Glutamatergic neuron (in vitro differentiated cells): Measurements from ENCODE around the gene CDHR2. TPM values are rescaled to one million over a fixed set of nuclear protein-coding genes. Genes with fewer than 3 reads are reported as not detected.

Experiments
- DNase-seq: peaks from one replicate; pipeline ENCODE4 v3.0.0; 2022
- H3K27ac Mint-ChIP-seq: one replicate; pipeline ENCODE4 v1.8.0; 2020; ENCODE audit warnings: mild to moderate bottlenecking, mixed read lengths, inconsistent platforms; ENCODE audit not compliant: unreplicated experiment
- H3K27me3 Mint-ChIP-seq: one replicate; pipeline ENCODE4 v1.8.0; 2020; ENCODE audit warnings: mild to moderate bottlenecking, moderate library complexity, mixed read lengths, inconsistent platforms; ENCODE audit not compliant: unreplicated experiment
- H3K36me3 Mint-ChIP-seq: one replicate; pipeline ENCODE4 v1.8.0; 2020; ENCODE audit warnings: mild to moderate bottlenecking, mixed read lengths, inconsistent platforms; ENCODE audit not compliant: unreplicated experiment
- H3K4me1 Mint-ChIP-seq: one replicate; pipeline ENCODE4 v1.8.0; 2020; ENCODE audit warnings: mild to moderate bottlenecking, low read depth, mixed read lengths, inconsistent platforms; ENCODE audit not compliant: unreplicated experiment
- H3K4me3 Mint-ChIP-seq: one replicate; pipeline ENCODE4 v1.8.0; 2020; ENCODE audit warnings: mild to moderate bottlenecking, mixed read lengths, inconsistent platforms; ENCODE audit not compliant: unreplicated experiment
- H3K9me3 Mint-ChIP-seq: one replicate; pipeline ENCODE4 v1.8.0; 2020; ENCODE audit warnings: mild to moderate bottlenecking, moderate library complexity, mixed read lengths, inconsistent platforms; ENCODE audit not compliant: unreplicated experiment
- CTCF ChIP-seq: fragments of 200-600 bp; sonication (generic); IDR thresholded peaks from one replicate; pipeline ENCODE4 v1.5.0; 2021; ENCODE audit not compliant: partially characterized antibody, unreplicated experiment
- total RNA-seq: library from RNA; stranded (reverse); fragmentation: NEBNext Ultra II Directional; extraction: Animal tissue kit (Norgen Biotek cat#: 25700); gene quantifications from one replicate; pipeline ENCODE4 v1.2.1, GENCODE V29; 2021; ENCODE audit not compliant: unreplicated experiment

The CDHR2 gene
- total RNA-seq, 1 donor from 2014 or later = 0.29 TPM

DNA sequence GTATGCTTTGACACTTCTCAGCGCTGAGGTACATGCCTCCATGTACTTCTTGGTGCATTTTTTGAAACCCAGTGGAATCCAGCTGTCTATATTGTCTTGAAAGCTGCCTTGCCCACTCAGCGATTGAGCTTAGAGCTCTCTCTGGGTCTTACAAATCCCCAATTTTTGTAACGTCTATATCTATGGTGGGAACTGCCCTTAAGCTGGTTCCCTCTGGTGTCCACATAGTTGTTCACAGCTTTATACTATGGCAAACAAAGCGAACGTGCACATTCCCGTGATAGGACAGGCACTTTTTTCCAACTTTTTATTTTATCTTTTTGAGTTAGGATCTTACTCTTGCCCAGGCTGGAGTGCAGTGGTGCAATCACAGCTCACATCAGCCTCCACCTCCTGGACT, 20.9 kb downstream of the CDHR2 start:
- H3K4me1 Mint-ChIP-seq = no peaks in the 10 kb centered on the region
- peaks cover 2% of the 10 kb centered on the region for H3K27me3 Mint-ChIP-seq

DNA sequence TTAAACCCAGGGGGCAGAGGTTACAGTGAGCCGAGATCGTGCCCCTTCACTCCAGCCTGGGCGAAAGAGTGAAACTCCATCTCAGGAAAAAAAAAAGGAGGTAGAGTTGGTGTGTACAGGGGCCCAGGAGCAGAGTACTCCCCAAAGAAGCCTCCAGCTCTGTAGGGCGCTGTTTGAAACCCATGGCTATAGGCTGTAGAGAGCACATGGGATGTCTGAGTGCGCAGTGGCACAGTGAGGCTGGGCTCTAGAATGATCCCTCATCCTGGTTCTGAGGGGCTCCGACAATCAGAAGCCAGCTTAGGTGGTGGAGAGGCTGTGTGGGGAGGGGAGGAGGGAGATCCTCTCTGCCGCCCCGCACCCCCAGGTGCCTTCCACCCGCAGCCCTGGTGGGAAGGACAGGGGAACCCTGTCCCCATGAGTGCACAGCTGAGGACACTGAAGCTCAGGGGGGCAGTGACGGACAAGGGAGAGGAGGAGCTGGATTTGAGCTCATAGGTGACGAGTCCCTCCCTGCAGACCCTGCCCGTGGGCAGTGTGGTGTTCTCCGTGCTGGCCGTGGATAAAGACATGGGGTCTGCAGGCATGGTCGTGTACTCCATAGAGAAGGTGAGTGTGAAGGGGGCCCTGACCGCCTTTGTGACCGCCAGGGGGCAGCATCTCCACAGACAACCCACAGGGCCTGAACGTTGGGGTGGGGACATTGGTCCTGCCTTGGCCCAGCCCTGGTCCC, 24.6 kb downstream of the CDHR2 start:
- Mint-ChIP-seq H3K27ac (no peak overlapping the region), H3K9me3 (no peaks in the 10 kb centered on the region), H3K4me1 (peaks cover 4% of the 10 kb centered on the region), H3K4me3 (no peak overlapping the region), H3K27me3 (peaks cover 6% of the 10 kb centered on the region), H3K36me3 (no peaks in the 10 kb centered on the region)
- peak; percentile 85 for TF ChIP-seq CTCF
- peak; percentile 89 for DNase-seq

More for the DNA sequence above, 20.9 kb downstream of the CDHR2 start:
- no peak for DNase-seq
- TF ChIP-seq CTCF = no peak
- H3K27ac Mint-ChIP-seq = no peak overlapping the region
- no peaks in the 10 kb centered on the region for H3K9me3 Mint-ChIP-seq
- no peak overlapping the region for H3K4me3 Mint-ChIP-seq
- H3K36me3 Mint-ChIP-seq = no peaks in the 10 kb centered on the region

DNA sequence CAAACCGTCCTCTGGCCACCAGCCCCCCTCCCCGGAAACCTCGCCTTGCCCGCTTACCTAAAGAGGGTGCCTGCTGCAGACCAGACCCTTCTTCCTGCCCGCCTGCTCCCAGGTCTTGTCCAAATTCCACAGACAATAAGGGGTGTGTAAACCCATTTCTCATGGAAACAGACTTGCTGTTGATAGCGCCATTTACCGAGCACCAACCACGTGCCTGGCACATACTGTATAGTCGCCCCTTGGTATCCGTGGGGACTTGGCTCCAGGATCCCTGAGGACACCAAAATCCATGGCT, 25.1 kb downstream of the CDHR2 start:
- peak; percentile 44 for TF ChIP-seq CTCF
- peaks cover 6% of the 10 kb centered on the region for H3K27me3 Mint-ChIP-seq
- peaks cover 4% of the 10 kb centered on the region for H3K4me1 Mint-ChIP-seq

DNA sequence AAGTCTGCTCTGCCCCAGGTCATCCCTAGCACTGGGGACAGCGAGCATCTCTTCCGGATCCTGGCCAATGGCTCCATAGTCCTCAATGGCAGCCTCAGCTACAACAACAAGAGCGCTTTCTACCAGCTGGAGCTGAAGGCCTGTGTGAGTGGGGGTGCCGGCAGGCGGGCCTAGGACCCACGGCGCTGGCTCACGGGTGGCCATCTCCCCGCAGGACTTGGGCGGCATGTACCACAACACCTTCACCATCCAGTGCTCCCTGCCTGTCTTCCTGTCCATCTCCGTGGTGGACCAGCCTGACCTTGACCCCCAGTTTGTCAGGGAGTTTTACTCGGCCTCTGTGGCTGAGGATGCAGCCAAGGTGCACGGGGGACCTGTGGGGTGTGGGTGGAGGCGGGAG, 25.9 kb downstream of the CDHR2 start:
- H3K27ac Mint-ChIP-seq = no peak overlapping the region
- H3K4me1 Mint-ChIP-seq = peaks cover 4% of the 10 kb centered on the region
- peaks cover 9% of the 10 kb centered on the region for H3K27me3 Mint-ChIP-seq
- H3K9me3 Mint-ChIP-seq = peaks cover 5% of the 10 kb centered on the region
- no peak overlapping the region for H3K4me3 Mint-ChIP-seq
- no peak for TF ChIP-seq CTCF
- no peak for DNase-seq
- no peaks in the 10 kb centered on the region for H3K36me3 Mint-ChIP-seq

More for the DNA sequence above, 25.1 kb downstream of the CDHR2 start:
- H3K4me3 Mint-ChIP-seq = no peak overlapping the region
- no peak for DNase-seq
- no peaks in the 10 kb centered on the region for H3K36me3 Mint-ChIP-seq
- H3K27ac Mint-ChIP-seq = no peak overlapping the region
- no peaks in the 10 kb centered on the region for H3K9me3 Mint-ChIP-seq

DNA sequence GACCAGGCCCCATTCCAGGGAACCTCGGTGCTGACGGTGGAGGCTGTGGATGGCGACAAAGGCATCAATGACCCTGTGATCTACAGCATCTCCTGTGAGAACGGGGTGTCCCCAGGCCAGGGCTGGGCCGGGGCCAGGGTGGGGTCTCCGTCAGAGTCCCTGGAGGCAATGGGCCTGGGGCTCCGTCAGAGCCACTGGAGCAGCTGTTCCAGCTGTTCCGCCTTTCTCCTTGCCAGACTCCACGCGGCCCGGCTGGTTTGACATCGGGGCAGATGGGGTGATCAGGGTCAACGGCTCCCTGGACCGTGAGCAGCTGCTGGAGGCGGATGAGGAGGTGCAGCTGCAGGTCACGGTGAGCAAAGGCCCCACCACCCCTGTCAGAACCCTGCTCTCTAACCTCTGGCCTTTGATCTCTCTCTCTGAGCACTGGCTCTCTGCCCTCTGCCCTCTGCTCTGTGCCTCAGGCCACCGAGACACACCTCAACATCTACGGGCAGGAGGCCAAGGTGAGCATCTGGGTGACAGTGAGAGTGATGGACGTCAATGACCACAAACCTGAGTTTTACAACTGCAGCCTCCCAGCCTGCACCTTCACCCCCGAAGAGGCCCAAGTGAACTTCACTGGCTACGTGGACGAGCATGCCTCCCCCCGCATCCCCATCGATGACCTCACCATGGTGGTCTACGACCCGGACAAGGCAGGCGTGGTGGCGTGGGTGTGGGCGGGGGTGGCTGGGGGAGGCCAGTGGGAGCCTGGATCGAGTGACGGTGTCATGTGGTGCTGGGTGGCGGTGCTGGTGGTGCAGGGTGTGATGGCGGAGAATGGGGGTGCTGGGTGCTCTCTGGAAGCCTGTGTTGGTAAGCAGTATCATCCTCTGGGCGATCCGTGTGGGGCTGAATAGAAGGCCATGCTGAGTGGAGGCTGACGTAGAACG, 26.6 kb downstream of the CDHR2 start:
- TF ChIP-seq CTCF = no peak
- Mint-ChIP-seq H3K9me3 (peaks cover 5% of the 10 kb centered on the region), H3K36me3 (no peaks in the 10 kb centered on the region), H3K27ac (no peak overlapping the region), H3K4me3 (no peak overlapping the region), H3K4me1 (peaks cover 4% of the 10 kb centered on the region), H3K27me3 (peaks cover 9% of the 10 kb centered on the region)
- DNase-seq = no peak
